HG03457 (cell line): ENCODE data around the gene TP53INP2.
"Not testable (repeated sequence)": the region's sequence is repeated elsewhere in the genome, so short reads cannot be mapped to it uniquely, and the experiment has no call there.

Source experiments
- ATAC-seq: cut with Tn5 transposase; IDR thresholded peaks from one replicate; pipeline ENCODE4 v1.9.1; 2021; ENCODE audit warnings: moderate number of reproducible peaks; ENCODE audit not compliant: unreplicated experiment

TP53INP2 gene

GRCh38 chr20:34720266-34720665 is 16.1 kb downstream of the TP53INP2 start:
- no peak for ATAC-seq

- ATAC-seq: not testable (repeated sequence)
Measured at GRCh38 chr20:34722560-34722959, 18.4 kb downstream of the TP53INP2 start.

GRCh38 chr20:34724172-34724571 is 20.0 kb downstream of the TP53INP2 start:
- no peak for ATAC-seq

GRCh38 chr20:34729416-34729815 is 25.3 kb downstream of the TP53INP2 start:
- no peak for ATAC-seq

- no peak for ATAC-seq
Measured at GRCh38 chr20:34732523-34732922, 28.4 kb downstream of the TP53INP2 start.

- ATAC-seq: no peak
Measured at GRCh38 chr20:34736106-34736735, 32.1 kb downstream of the TP53INP2 start.

GRCh38 chr20:34743039-34743438 is 38.9 kb downstream of the TP53INP2 start:
- ATAC-seq: no peak

GRCh38 chr20:34744340-34744739 is 40.2 kb downstream of the TP53INP2 start:
- ATAC-seq: no peak

- ATAC-seq: no peak
Measured at GRCh38 chr20:34744847-34745246, 40.7 kb downstream of the TP53INP2 start.

- no peak for ATAC-seq
Measured at GRCh38 chr20:34746674-34747073, 42.5 kb downstream of the TP53INP2 start.

- no peak for ATAC-seq
Measured at GRCh38 chr20:34747479-34747878, 43.3 kb downstream of the TP53INP2 start.

GRCh38 chr20:34748709-34749108 is 44.6 kb downstream of the TP53INP2 start:
- ATAC-seq: no peak

- no peak for ATAC-seq
Measured at GRCh38 chr20:34750484-34750883, 46.3 kb downstream of the TP53INP2 start.

GRCh38 chr20:34751453-34751852 is 47.3 kb downstream of the TP53INP2 start:
- ATAC-seq: no peak

- no peak for ATAC-seq
Measured at GRCh38 chr20:34753706-34754461, 49.7 kb downstream of the TP53INP2 start.

- no peak for ATAC-seq
Measured at GRCh38 chr20:34754611-34755010, 50.5 kb downstream of the TP53INP2 start.

- ATAC-seq: no peak
Measured at GRCh38 chr20:34755367-34755766, 51.2 kb downstream of the TP53INP2 start.

GRCh38 chr20:34762031-34762555 is 57.9 kb downstream of the TP53INP2 start:
- ATAC-seq: no peak
